Subcutaneous abdominal adipose tissue (tissue), 5 donors: ENCODE measurements around the gene ZNF853.
"Not testable (repeated sequence)": the region's sequence is repeated elsewhere in the genome, so short reads cannot be mapped to it uniquely, and the experiment has no call there.

ENCODE experiments used
- H3K27ac ChIP-seq: one replicate; pipeline ENCODE4 v1.7.0; 2013; ENCODE audit warnings: low read depth, mild to moderate bottlenecking, inconsistent platforms, low read length, moderate library complexity
- H3K27me3 ChIP-seq, 5 donors: one replicate each; pipeline ENCODE4 v1.7.0; 2013; ENCODE audit warnings: low read length in 5 of 5, inconsistent platforms in 1 of 5; ENCODE audit not compliant: control insufficient read depth in 5 of 5, insufficient read depth in 4 of 5
- H3K36me3 ChIP-seq, 5 donors: one replicate each; pipeline ENCODE4 v1.7.0; 2013; ENCODE audit warnings: low read length in 5 of 5; ENCODE audit not compliant: control insufficient read depth in 5 of 5, insufficient read depth in 5 of 5
- H3K4me1 ChIP-seq, 5 donors: one replicate each; pipeline ENCODE4 v1.7.0; 2013; ENCODE audit warnings: low read length in 5 of 5, mild to moderate bottlenecking in 3 of 5, moderate library complexity in 1 of 5; ENCODE audit not compliant: control insufficient read depth in 5 of 5, insufficient read depth in 5 of 5
- H3K4me3 ChIP-seq, 5 donors: one replicate each; pipeline ENCODE4 v1.7.0; 2013; ENCODE audit warnings: low read length in 5 of 5, low read depth in 1 of 5
- H3K9ac ChIP-seq, 5 donors: one replicate each; pipeline ENCODE4 v1.7.0; 2013; ENCODE audit warnings: low read length in 5 of 5, mild to moderate bottlenecking in 4 of 5, moderate library complexity in 3 of 5
- H3K9me3 ChIP-seq, 5 donors: one replicate each; pipeline ENCODE4 v1.7.0; 2013; ENCODE audit warnings: low read length in 5 of 5; ENCODE audit not compliant: control insufficient read depth in 5 of 5
- donor health status: healthy.
- donor health status: healthy.
- donor health status: healthy.
- donor health status: healthy.
- donor health status: healthy.

The ZNF853 gene

DNA sequence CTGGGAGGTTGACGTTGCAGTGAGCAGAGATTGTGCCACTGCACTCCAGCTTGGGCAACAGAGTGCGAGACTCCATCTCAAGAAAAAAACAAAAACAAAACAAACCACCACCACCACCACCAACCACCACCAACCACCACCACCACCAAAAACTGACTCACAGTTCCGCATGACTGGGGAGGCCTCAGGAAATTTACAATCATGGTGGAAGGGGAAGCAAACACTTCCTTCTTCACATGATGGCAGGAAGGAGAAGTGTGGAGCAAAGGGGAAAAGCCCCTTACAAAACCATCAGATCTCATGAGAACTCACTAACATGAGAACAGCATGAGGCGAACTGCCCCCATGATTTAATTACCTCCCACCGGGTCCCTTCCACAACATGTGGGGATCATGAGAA is 19.6 kb downstream of the ZNF853 start:
- H3K27ac ChIP-seq, H3K4me3 ChIP-seq, H3K36me3 ChIP-seq, H3K9ac ChIP-seq, H3K27me3 ChIP-seq, H3K9me3 ChIP-seq: not testable (repeated sequence)
- H3K4me1 ChIP-seq: peaks cover 2 to 32% (median 28%) of the 10 kb centered on the region in 5 donors

DNA sequence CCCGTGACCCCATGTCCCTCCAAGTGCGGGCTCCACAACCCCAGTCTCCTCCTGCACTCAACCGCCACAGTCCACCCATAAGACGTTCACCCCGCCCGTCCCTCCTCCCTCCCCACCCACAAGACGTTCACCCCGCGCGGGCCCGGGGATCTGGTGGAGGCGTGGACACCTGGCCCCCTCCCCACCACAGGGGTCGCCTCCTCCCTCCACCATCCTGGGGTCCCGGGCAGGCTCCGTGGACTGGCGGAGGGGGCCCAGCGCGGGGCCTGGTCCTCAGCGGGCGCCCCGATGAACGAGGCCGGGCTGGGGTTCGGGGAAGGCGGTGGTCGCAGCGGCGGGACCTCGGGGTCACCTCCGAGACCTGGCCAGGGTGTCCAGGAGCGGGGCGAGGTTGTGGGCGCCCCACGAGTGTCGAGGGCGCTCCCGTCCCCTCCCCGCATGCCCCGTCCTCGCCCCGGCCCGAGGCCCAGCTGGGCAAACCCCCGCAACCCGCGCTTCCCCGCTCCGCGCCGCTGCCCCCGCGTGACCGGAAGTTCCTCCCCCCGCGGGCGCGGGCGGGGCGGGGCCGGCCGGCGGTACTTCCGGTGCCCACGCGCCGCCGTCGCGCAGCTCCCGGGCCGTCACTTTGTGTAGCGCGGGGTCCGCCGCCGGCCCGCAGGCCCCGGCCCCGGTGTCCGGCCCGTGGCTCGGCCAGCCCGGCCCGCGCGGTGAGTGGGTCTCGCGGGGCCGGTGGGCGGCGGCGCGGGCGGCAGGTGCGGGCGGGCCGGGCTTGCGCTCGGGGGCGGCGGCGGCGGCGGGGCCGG is 21.5 kb downstream of the ZNF853 start, which contains the start of gene ZNF316:
ZNF316 (plus strand) TSS at position 578 of the 803 bp plus-strand sequence. CDS start 5,092 bp downstream, outside the sequence.
- peak within 1 kb of the TSS in 4 of 5 donors; percentile 82 to 91 (median 84) for H3K9ac ChIP-seq
- peaks cover 0 to 3% (median 0%) of the 10 kb centered on the region in 5 donors for H3K27me3 ChIP-seq
- H3K9me3 ChIP-seq: no peaks in the 10 kb centered on the region
- peaks cover 0 to 15% (median 12%) of the 10 kb centered on the region in 5 donors for H3K36me3 ChIP-seq
- H3K4me1 ChIP-seq: peaks cover 7 to 34% (median 28%) of the 10 kb centered on the region in 5 donors
- peak within 1 kb of the TSS; percentile 64 to 75 (median 70) for H3K4me3 ChIP-seq
- H3K27ac ChIP-seq: peak within 1 kb of the TSS; percentile 17

DNA sequence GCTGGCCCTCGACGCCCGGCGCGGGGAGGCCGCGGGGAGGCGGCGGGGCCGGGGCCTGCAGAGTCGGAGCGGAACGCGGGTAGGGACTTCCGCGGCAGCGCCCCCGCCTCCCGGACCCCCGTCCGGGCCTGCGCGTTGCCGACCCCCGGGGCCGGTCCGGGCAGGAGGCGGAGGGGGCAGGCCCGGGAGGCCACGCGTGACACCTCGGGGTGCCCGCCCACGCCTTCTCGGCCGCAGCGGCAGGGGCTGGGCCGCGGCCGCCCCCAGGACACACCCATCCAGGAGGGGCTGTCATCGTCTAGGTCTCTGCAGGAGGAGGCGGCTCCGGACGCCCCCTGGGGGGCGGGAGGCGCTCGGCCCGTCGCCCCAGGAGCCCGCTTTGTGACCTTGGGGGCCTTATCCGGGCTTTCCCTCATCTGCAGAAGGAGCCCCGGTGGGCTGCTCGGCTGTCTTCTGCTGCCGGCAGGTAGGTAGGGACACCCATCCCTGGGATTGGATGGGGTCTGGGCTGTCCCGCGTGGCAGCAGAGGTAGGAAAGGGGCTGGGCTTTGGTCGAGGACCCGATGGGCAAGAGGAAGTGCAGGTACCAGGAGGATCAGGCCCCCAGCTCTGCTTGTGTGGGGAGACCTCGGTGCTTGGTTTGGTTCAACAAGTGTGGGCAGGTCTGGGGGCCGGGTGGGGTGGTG is 22.3 kb downstream of the ZNF853 start:
- peak overlapping the region; percentile 64 to 75 (median 69) for H3K4me3 ChIP-seq
- peaks cover 7 to 34% (median 28%) of the 10 kb centered on the region in 5 donors for H3K4me1 ChIP-seq
- H3K9me3 ChIP-seq: no peaks in the 10 kb centered on the region
- H3K36me3 ChIP-seq: peaks cover 0 to 22% (median 19%) of the 10 kb centered on the region in 5 donors
- peak overlapping the region in 4 of 5 donors; percentile 68 to 87 (median 80) for H3K9ac ChIP-seq
- H3K27me3 ChIP-seq: no peaks in the 10 kb centered on the region
- peak overlapping the region; percentile 17 for H3K27ac ChIP-seq

DNA sequence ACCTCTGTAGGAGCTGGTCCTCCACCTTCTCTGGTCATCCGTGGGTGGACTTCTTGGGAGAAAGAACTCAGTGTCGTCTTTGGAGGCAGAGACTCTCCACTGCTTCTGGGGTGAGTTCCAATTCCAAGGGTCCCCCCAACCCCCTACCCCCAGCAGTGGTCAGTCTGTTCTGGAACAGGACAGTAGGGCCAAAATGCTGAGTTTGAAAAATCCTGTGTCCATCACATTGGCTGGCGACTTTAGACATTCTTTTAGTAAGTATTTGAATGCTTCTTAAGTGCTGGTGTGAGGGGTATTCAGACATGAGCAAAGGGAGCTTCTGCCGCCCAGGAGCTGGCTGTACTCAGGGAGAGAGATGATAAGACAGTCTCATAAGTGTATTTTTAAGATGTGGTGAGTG is 23.6 kb downstream of the ZNF853 start:
- Histone ChIP-seq H3K4me3 (peak overlapping the region in 3 of 5 donors; percentile 64 to 74 (median 69)), H3K36me3 (peaks cover 0 to 35% (median 33%) of the 10 kb centered on the region in 5 donors)

DNA sequence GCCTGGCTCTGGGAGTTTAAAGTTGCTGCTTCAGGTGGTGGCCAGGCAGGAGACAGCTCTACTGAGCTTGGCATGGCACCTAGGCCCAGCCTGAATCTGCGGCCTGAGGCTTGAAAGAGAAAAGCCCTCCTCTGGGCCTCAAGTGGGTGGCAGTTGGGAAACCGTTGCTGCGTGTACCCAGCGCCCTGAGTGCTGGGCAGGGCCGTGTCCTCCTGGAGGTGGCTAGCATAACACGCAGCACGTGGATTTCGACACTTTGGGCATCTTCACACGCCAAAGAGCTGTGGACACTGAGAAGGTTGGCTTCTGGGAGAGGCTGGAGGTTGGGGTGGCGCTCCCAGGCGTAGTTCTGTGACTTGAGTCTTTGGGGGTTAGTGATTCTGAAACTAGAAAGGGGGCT is 24.2 kb downstream of the ZNF853 start:
- Histone ChIP-seq H3K9me3 (no peaks in the 10 kb centered on the region), H3K4me1 (peaks cover 7 to 34% (median 28%) of the 10 kb centered on the region in 5 donors), H3K4me3 (no peak overlapping the region), H3K27me3 (no peaks in the 10 kb centered on the region), H3K36me3 (peaks cover 0 to 41% (median 39%) of the 10 kb centered on the region in 5 donors), H3K9ac (no peak overlapping the region), H3K27ac (peak overlapping the region; percentile 23)

More for the DNA sequence above, 23.6 kb downstream of the ZNF853 start:
- Histone ChIP-seq H3K9ac (peak overlapping the region in 2 of 5 donors; percentile 68 to 87), H3K4me1 (peaks cover 7 to 34% (median 28%) of the 10 kb centered on the region in 5 donors), H3K9me3 (no peaks in the 10 kb centered on the region), H3K27ac (no peak overlapping the region), H3K27me3 (no peaks in the 10 kb centered on the region)

DNA sequence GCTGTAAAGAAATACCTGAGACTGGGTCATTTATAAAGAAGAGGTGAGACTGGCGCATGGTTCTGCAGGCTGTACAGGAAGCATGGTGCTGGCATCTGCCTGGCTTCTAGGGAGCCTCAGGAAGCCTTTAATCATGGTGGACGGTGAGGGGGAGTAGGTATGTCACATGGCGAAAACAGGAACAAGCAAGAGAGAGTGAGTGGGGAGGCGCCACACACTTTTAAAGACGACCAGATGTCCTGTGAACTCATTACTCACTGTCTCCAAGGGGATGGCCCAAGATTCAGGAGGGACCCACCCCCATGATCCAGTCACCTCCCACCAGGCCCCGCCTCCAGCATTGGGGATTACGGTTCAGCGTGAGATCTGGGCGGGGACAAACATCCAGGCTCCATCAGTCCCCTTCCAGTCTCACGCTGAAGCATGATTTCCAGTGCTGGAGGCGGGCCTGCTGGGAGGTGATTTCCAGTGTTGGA is 24.9 kb downstream of the ZNF853 start:
- H3K4me3 ChIP-seq: no peak overlapping the region
- no peak overlapping the region for H3K9ac ChIP-seq
- H3K36me3 ChIP-seq: peaks cover 0 to 47% (median 45%) of the 10 kb centered on the region in 5 donors
- no peaks in the 10 kb centered on the region for H3K9me3 ChIP-seq
- H3K4me1 ChIP-seq: peaks cover 7 to 34% (median 28%) of the 10 kb centered on the region in 5 donors
- peak overlapping the region; percentile 23 for H3K27ac ChIP-seq
- H3K27me3 ChIP-seq: no peaks in the 10 kb centered on the region

DNA sequence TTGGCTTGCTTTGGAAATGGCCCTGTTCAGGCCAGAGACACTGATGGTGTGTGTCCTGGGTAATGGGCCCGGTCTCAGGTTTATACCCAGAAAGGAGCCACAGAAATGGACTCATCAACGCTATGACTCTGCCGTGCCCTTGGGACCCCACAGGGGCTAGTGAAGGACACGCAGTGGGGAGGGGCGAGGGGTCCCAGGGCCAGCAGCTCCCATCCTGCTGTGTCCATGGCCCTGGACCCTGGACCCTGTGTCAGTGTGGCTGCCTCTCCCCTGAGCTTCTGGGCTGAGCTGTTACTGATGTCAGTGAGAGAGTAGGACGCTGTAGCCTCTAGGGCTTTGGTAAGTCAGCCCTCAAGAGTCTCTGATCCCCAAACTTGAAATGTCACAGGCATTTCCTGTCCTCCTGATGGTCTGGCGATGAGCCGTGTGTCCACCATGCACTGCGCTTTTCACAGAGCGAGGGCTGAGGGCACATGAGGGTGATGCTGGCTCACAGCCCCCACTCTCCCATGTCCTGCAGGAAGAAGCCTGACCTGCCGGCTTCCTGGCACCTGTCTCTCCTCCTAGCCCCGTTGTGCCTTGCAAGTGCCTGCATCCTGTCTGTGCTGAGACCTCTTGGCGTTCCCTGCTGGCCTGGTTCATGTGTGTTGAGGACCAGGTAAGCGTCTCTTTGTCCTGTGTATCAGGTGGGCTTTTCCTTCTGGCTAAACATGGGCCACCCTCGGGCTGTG is 26.1 kb downstream of the ZNF853 start:
- peaks cover 7 to 29% (median 24%) of the 10 kb centered on the region in 5 donors for H3K4me1 ChIP-seq
- H3K27ac ChIP-seq: no peak overlapping the region
- H3K9me3 ChIP-seq: no peaks in the 10 kb centered on the region
- no peak overlapping the region for H3K4me3 ChIP-seq
- no peak overlapping the region for H3K9ac ChIP-seq
- H3K36me3 ChIP-seq: peaks cover 0 to 56% (median 51%) of the 10 kb centered on the region in 5 donors
- no peaks in the 10 kb centered on the region for H3K27me3 ChIP-seq

DNA sequence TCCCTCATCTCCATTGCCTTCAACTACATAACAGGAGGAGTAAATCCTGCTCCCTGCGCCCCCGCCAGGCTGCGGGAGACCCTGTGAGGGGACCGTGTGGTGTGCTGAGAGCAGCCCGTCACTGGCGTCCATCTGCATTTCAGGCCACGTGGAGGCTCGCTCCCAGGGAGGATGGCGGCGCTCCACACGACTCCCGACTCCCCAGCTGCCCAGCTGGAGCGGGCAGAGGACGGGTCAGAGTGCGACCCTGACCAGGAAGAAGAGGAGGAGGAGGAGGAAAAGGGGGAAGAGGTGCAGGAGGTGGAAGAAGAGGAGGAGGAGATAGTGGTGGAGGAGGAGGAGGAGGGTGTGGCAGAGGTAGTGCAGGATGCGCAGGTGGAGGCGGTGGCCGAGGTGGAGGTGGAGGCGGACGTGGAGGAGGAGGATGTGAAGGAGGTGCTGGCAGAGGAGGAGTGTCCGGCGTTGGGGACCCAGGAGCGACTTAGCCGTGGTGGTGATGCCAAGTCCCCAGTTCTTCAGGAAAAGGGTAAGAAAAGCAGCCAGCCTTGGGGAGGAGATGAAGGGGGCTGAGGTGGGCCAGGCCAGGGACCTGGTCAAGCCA is 26.9 kb downstream of the ZNF853 start:
- no peak overlapping the region for H3K4me3 ChIP-seq
- H3K9me3 ChIP-seq: no peaks in the 10 kb centered on the region
- no peaks in the 10 kb centered on the region for H3K27me3 ChIP-seq
- no peak overlapping the region for H3K27ac ChIP-seq
- H3K9ac ChIP-seq: no peak overlapping the region
- H3K4me1 ChIP-seq: peaks cover 7 to 24% (median 20%) of the 10 kb centered on the region in 5 donors
- peaks cover 0 to 64% (median 60%) of the 10 kb centered on the region in 5 donors for H3K36me3 ChIP-seq

DNA sequence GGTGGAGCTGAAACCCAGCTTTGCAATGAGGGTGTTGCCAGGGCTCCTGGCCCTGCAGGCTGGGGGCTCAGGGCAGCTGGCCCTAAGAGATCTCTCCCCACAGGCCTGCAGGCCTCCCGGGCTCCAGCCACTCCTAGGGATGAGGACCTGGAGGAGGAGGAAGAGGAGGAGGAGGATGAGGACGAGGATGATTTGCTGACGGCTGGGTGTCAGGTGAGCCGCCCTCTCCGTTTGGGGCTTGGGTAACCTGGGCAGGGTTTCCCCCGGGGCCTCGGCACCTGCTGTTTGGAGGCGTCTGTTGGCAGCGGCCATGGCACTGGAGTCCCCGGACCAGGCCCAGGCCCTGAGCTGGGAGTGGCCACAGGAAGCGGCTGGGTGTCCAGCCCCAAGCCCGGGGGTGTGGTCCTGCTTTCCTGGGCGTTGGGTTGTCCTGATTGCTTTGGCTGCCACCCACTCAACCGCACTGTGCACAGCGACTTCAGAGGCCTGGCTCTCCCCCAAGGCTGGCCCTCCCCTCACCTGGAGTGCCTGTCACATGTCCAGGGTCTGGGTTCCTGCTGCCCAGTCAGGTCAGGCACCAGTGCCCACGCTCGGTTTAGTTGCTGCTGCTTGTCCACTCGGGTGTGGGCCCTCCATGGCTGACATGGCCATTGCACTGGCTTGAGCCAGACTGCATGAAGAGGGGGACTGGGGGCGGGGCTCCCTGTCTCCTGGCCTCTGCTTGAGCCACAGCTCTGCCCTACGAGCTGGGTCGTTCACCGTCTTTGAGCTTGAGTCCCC is 27.6 kb downstream of the ZNF853 start:
- peaks cover 0 to 72% (median 67%) of the 10 kb centered on the region in 5 donors for H3K36me3 ChIP-seq
- no peak overlapping the region for H3K4me3 ChIP-seq
- no peak overlapping the region for H3K9ac ChIP-seq
- H3K4me1 ChIP-seq: peaks cover 7 to 20% (median 16%) of the 10 kb centered on the region in 5 donors
- H3K9me3 ChIP-seq: no peaks in the 10 kb centered on the region
- H3K27me3 ChIP-seq: no peaks in the 10 kb centered on the region
- H3K27ac ChIP-seq: no peak overlapping the region
